ENCODE data around the gene BAAT. TPM values are rescaled to one million over a fixed set of nuclear protein-coding genes. Genes with fewer than 3 reads are reported as not detected.

The BAAT gene
- total and polyA plus RNA-seq, 2 of the 4 experiments (the other 2 are of a cell fraction), result not detected

GRCh38 chr9:101399643-101399970, 14.8 kb upstream of the BAAT start:
- dilution Hi-C loops (cut with HindIII; ENCODE audit: low sequenced_read_pairs, unreplicated experiment) (no loop called here), intact Hi-C loops (cut with micrococcal nuclease) (loop anchor here (5.0 kb wide), 1 partner anchor 133 kb away; the partner anchor contains the start of gene RNF20), in situ Hi-C loops (cut with MboI; ENCODE audit: low sequenced_read_pairs) (no loop called here)
- no peaks in the 10 kb centered on the region for H3K27me3 ChIP-seq (ENCODE audit: control insufficient read depth, insufficient read depth, low read length)
- 0 out of 4 replicates have a peak overlapping the region, but pooled peaks of 1 of the 2 experiments have one; percentile 36 for H4K8ac ChIP-seq (ENCODE audit: low read depth in 2 of 2, low read length in 2 of 2)
- H3K27ac ChIP-seq (ENCODE audit: insufficient read depth, low read length), result no peak overlapping the region
- no peak overlapping the region for H3K18ac ChIP-seq (ENCODE audit: low read depth, low read length)
- no peak overlapping the region for H2BK15ac ChIP-seq (ENCODE audit: low read depth, low read length)
- H2AFZ ChIP-seq (replicated peaks; ENCODE audit: low read length, poor library complexity), result no peak overlapping the region
- ChIA-PET CTCF (interaction anchor here (1.6 kb wide), 1 partner anchor 11 kb away, joined by 5 read pairs; no protein-coding TSS in a partner anchor), POLR2A (ENCODE audit: unreplicated experiment) (no interaction called here)
- peaks cover 2% of the 10 kb centered on the region; the same call in 1 of the 2 replicates for H3K9me3 ChIP-seq (ENCODE audit: control insufficient read depth, insufficient read depth, low read length)
- H2BK120ac ChIP-seq (ENCODE audit: low read depth, low read length), result no peak overlapping the region
- ATAC-seq (ENCODE audit: low read depth) (no peak), DNase-seq (no peak)
- H3K56ac ChIP-seq (ENCODE audit: extremely low read depth, insufficient read depth, low read length), result no peak overlapping the region
- H3K14ac ChIP-seq (replicated peaks; ENCODE audit: low read depth, low read length), result no peak overlapping the region
- no peak overlapping the region for H4K5ac ChIP-seq (ENCODE audit: low read depth, low read length)
- peaks cover 18% of the 10 kb centered on the region for H3K36me3 ChIP-seq (ENCODE audit: control insufficient read depth, insufficient read depth, low read length)
- no peak overlapping the region for H2AK9ac ChIP-seq (replicated peaks; ENCODE audit: low read depth, low read length, poor library complexity)
- H3K23ac ChIP-seq (ENCODE audit: low read depth, low read length), result peak overlapping the region; percentile 83; the same call in 1 of the 2 replicates
- peak overlapping the region; percentile 58 for H3K4me3 ChIP-seq (ENCODE audit: insufficient read depth, low read depth, low read length)
- peak overlapping the region; percentile 97 for H3K4me2 ChIP-seq (ENCODE audit: low read depth, low read length)
- H3K4ac ChIP-seq (ENCODE audit: low read depth, low read length), result no peak overlapping the region
- H4K91ac ChIP-seq (ENCODE audit: insufficient read depth, low read depth, low read length), result no peak overlapping the region
- BruUV-seq (replicated peaks), result no TSS peak
- no peak overlapping the region for H2BK5ac ChIP-seq (ENCODE audit: low read depth, low read length, poor library complexity, severe bottlenecking)
- H3K9me1 ChIP-seq (ENCODE audit: insufficient read depth, low read length), result no peaks in the 10 kb centered on the region
- H2BK20ac ChIP-seq (ENCODE audit: low read depth, low read length), result no peak overlapping the region
- peak overlapping the region; percentile 74; the same call in 1 of the 2 replicates for H3K9ac ChIP-seq (ENCODE audit: low read depth, low read length)
- TF ChIP-seq CEBPB (IDR thresholded peaks at IDR 0.05; ENCODE audit: low read depth, low read length), result 0 out of 2 replicates have a peak, but pooled peaks have one; percentile 11
- TF ChIP-seq BHLHE40 (IDR thresholded peaks at IDR 0.05; ENCODE audit: low read depth, low read length), result no peak
- H2AK5ac ChIP-seq (ENCODE audit: low read depth, low read length), result no peak overlapping the region
- peaks cover 32 to 40% of the 10 kb centered on the region in 2 experiments for H3K79me1 ChIP-seq (ENCODE audit: low read depth in 1 of 2, low read length in 2 of 2)
- no peaks in the 10 kb centered on the region for H4K20me1 ChIP-seq (ENCODE audit: insufficient read depth, low read length)
- WGBS, 2 experiments (ENCODE audit: extremely low coverage in 2 of 2, insufficient read length in 1 of 2), result no CpG with 5 or more reads among the region's 2 CpGs
- H3K4me1 ChIP-seq (ENCODE audit: control insufficient read depth, insufficient read depth, low read length), result peaks cover 2% of the 10 kb centered on the region

All from IMR-90 (cell line).